HEK293 (cell line): ENCODE results near the gene LRRC47.

Experiments used
- CTCF ChIA-PET: fragments of 350-600 bp; formaldehyde crosslinking; extraction: SDS; loops from one replicate; lab custom pipeline; 2021; ENCODE audit warnings: antibody characterized with exemption; lab: Yijun Ruan, JAX
- POLR2A ChIA-PET: fragments of 300-600 bp; formaldehyde crosslinking; extraction: SDS; loops from one replicate; lab custom pipeline; 2020; ENCODE audit warnings: antibody characterized with exemption, inconsistent platforms; lab: Yijun Ruan, JAX
- H3K27ac ChIP-seq: fragments of 200-500 bp; sonication (Bioruptor generic); 2 replicates; pipeline ENCODE4 v1.5.1; 2014; ENCODE audit warnings: low read depth, low read length, control low read depth, inconsistent platforms; ENCODE audit errors: extremely low read depth
- H3K36me3 ChIP-seq, 2 experiments: fragments of 200-500 bp in 1 of 2; sonication (Bioruptor generic) in 1 of 2; 1 replicate in 1 of 2; 2 replicates in 1 of 2; pipeline ENCODE4 v1.5.1; 2014 to 2017; ENCODE audit warnings: inconsistent platforms in 2 of 2, low read length in 2 of 2; ENCODE audit not compliant: control insufficient read depth in 2 of 2, insufficient read depth in 1 of 2
- H3K4me1 ChIP-seq: fragments of 200-500 bp; sonication (Bioruptor generic); 2 replicates; pipeline ENCODE4 v1.5.1; 2014; ENCODE audit warnings: mild to moderate bottlenecking, low read length, inconsistent platforms; ENCODE audit not compliant: control insufficient read depth, insufficient read depth
- H3K4me3 ChIP-seq: 2 replicates; pipeline ENCODE4 v1.5.1; 2011; ENCODE audit warnings: low read depth, mild to moderate bottlenecking, control low read depth, low read length, moderate library complexity
- H3K9me3 ChIP-seq: fragments of 200-500 bp; sonication (Bioruptor generic); 2 replicates; pipeline ENCODE4 v1.5.1; 2014; ENCODE audit warnings: low read depth, low read length, inconsistent platforms; ENCODE audit not compliant: control insufficient read depth, insufficient read depth
- GFI1B ChIP-seq: fragments of 450-650 bp; formaldehyde crosslinking; IDR thresholded peaks from 2 replicates; pipeline ENCODE4 v1.5.1; 2016; ENCODE audit warnings: missing biosample characterization, missing genetic modification characterization
- IKZF3 ChIP-seq: fragments of 450-650 bp; IDR thresholded peaks from 2 replicates; pipeline ENCODE4 v1.5.0; 2018; ENCODE audit warnings: missing biosample characterization, mild to moderate bottlenecking, missing genetic modification characterization, moderate library complexity
- KLF9 ChIP-seq: fragments of 450-650 bp; formaldehyde crosslinking; IDR thresholded peaks from 2 replicates; pipeline ENCODE4 v1.5.1; 2016; ENCODE audit warnings: missing biosample characterization, missing genetic modification characterization, low read depth
- SP3 ChIP-seq: fragments of 450-650 bp; formaldehyde crosslinking; IDR thresholded peaks from 2 replicates; pipeline ENCODE4 v1.5.1; 2016; ENCODE audit warnings: missing biosample characterization, missing genetic modification characterization
- ZNF174 ChIP-seq: fragments of 450-650 bp; formaldehyde crosslinking; IDR thresholded peaks from 2 replicates; pipeline ENCODE4 v1.5.0; 2017; ENCODE audit warnings: missing biosample characterization, mild to moderate bottlenecking, missing genetic modification characterization
- ZNF202 ChIP-seq: fragments of 450-650 bp; formaldehyde crosslinking; IDR thresholded peaks from 2 replicates; pipeline ENCODE4 v1.5.1; 2016; ENCODE audit warnings: missing biosample characterization, missing genetic modification characterization, borderline replicate concordance
- ZNF23 ChIP-seq: fragments of 450-650 bp; formaldehyde crosslinking; IDR thresholded peaks from 2 replicates; pipeline ENCODE4 v1.5.1; 2016; ENCODE audit warnings: missing biosample characterization, missing genetic modification characterization, borderline replicate concordance
- ZNF302 ChIP-seq: fragments of 450-650 bp; formaldehyde crosslinking; IDR thresholded peaks from 2 replicates; pipeline ENCODE4 v1.5.1; 2016; ENCODE audit warnings: missing biosample characterization, missing genetic modification characterization, low read depth
- ZNF37A ChIP-seq: fragments of 450-650 bp; IDR thresholded peaks from 2 replicates; pipeline ENCODE4 v1.5.1; 2018; ENCODE audit warnings: missing biosample characterization, missing genetic modification characterization
- ZNF394 ChIP-seq: fragments of 450-650 bp; formaldehyde crosslinking; IDR thresholded peaks from 2 replicates; pipeline ENCODE4 v1.5.1; 2016; ENCODE audit warnings: missing biosample characterization, missing genetic modification characterization, mild to moderate bottlenecking, moderate library complexity, borderline replicate concordance
- ZNF416 ChIP-seq: fragments of 450-650 bp; formaldehyde crosslinking; IDR thresholded peaks from 2 replicates; pipeline ENCODE4 v1.5.1; 2016; ENCODE audit warnings: missing biosample characterization, missing genetic modification characterization
- ZNF747 ChIP-seq: fragments of 450-650 bp; formaldehyde crosslinking; IDR thresholded peaks from 2 replicates; pipeline ENCODE4 v1.5.1; 2016; ENCODE audit warnings: missing biosample characterization, missing genetic modification characterization
- ZNF768 ChIP-seq: fragments of 450-650 bp; formaldehyde crosslinking; IDR thresholded peaks from 2 replicates; pipeline ENCODE4 v1.5.1; 2018; ENCODE audit warnings: missing biosample characterization, mild to moderate bottlenecking, missing genetic modification characterization
- ZXDB ChIP-seq: fragments of 450-650 bp; formaldehyde crosslinking; IDR thresholded peaks from 2 replicates; pipeline ENCODE4 v1.5.1; 2016; ENCODE audit warnings: missing biosample characterization, missing genetic modification characterization
- TF ChIP-seq, protein P1 (sequence below): fragments of 450-650 bp; formaldehyde crosslinking; optimal IDR thresholded peaks from 2 replicates; pipeline ENCODE3; 2016; ENCODE audit warnings: missing biosample characterization, mild to moderate bottlenecking, missing genetic modification characterization
- TF ChIP-seq, protein P2 (sequence below): fragments of 450-650 bp; formaldehyde crosslinking; IDR thresholded peaks from 2 replicates; pipeline ENCODE4 v1.5.1; 2016; ENCODE audit warnings: missing biosample characterization, missing genetic modification characterization
- TF ChIP-seq, protein P3 (sequence below): fragments of 450-650 bp; formaldehyde crosslinking; IDR thresholded peaks from 2 replicates; pipeline ENCODE4 v1.5.1; 2016; ENCODE audit warnings: missing biosample characterization, missing genetic modification characterization

Gene LRRC47

DNA sequence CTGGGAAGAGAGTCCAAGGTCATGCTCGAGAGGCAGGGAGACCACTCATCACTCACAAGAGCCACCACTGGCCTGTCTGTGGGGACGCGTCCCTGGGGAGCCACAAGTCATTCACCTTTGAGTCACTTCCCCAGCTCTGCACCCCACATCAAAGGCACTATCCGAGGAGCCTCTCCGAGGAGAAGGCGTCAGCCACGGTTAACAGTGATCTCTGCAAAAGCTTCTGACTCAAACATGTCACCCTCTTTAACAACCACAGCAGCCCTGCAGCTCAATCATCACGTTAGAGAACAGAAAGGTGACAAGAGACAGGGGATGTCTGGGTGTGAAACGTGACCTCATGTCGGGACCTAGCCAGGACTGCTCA is 9.0 kb downstream of the LRRC47 start:
- H3K4me1 ChIP-seq, result no peaks in the 10 kb centered on the region
- peaks cover 24 to 95% of the 10 kb centered on the region in 2 experiments; a peak in 2 of 3 replicates for H3K36me3 ChIP-seq
- H3K9me3 ChIP-seq, result no peaks in the 10 kb centered on the region
- ChIA-PET CTCF (no interaction called here), POLR2A (interaction anchor here (0.6 to 0.7 kb wide), 2 partner anchors 13 to 73 kb away, joined by 3 read pairs; no protein-coding TSS in a partner anchor)
- no peak overlapping the region for H3K27ac ChIP-seq
- no peak for TF ChIP-seq IKZF3 (tag by site-specific recombination)
- no peak for TF ChIP-seq ZNF23 (tag by site-specific recombination)
- no peak for TF ChIP-seq GFI1B (tag by site-specific recombination)
- TF ChIP-seq, protein P1, sequence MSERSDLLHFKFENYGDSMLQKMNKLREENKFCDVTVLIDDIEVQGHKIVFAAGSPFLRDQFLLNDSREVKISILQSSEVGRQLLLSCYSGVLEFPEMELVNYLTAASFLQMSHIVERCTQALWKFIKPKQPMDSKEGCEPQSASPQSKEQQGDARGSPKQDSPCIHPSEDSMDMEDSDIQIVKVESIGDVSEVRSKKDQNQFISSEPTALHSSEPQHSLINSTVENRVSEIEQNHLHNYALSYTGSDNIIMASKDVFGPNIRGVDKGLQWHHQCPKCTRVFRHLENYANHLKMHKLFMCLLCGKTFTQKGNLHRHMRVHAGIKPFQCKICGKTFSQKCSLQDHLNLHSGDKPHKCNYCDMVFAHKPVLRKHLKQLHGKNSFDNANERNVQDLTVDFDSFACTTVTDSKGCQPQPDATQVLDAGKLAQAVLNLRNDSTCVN (tag by site-specific recombination), result no peak
- no peak for TF ChIP-seq ZNF747 (tag by site-specific recombination)
- TF ChIP-seq ZNF394 (tag by site-specific recombination), result no peak
- H3K4me3 ChIP-seq, result no peak overlapping the region

DNA sequence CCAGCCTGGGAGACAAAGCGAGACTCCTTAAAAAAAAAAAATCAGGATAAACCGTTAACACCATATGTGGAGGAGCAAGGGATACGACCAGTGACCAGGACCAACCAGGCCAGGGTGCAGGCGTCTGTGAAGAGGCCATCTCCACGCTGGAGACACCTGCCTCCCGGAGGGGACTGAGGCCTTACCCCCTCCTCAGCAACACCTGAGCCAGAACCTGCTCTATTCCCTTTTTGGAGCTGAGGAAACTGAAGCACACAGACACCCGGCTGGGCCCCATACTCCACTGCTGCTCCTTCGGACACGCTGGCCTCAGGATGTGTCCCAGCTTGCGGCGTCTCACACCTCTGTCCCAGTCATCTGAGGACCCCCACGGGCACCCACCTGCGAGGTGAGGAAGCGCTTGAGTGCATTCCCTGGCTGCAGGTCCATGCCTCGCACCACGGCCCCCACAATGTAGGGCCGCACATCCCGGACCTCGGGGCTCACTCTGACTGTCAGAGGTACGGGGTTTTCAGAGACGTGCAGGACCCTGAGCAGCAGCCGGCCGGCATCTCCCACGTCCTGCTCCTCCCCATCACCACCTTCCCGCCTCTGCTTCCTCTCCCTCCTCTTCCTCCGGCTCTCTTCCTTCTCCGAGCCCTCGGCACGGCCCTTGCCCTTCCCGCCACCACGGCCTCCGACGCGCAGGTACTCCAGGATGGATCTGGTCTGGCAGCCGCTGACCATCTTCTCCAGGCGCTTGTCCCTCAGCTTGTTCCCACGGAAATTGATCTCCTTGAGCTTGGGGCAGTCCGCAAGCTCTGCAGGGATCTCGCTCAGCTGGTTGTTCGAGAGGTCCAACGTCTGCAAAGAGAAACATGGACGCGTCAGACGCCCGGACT is 9.6 kb downstream of the LRRC47 start:
- peaks cover 29 to 95% of the 10 kb centered on the region in 2 experiments; a peak in 2 of 3 replicates for H3K36me3 ChIP-seq
- no peaks in the 10 kb centered on the region for H3K4me1 ChIP-seq
- no peaks in the 10 kb centered on the region for H3K9me3 ChIP-seq
- TF ChIP-seq ZNF202 (no peak), KLF9 (tag by site-specific recombination) (no peak), ZXDB (tag by site-specific recombination) (no peak), SP3 (no peak), ZNF37A (tag by site-specific recombination) (no peak), ZNF302 (tag by site-specific recombination) (no peak), ZNF768 (tag by site-specific recombination) (no peak), ZNF416 (no peak), ZNF174 (tag by site-specific recombination) (no peak)
- TF ChIP-seq, protein P2, sequence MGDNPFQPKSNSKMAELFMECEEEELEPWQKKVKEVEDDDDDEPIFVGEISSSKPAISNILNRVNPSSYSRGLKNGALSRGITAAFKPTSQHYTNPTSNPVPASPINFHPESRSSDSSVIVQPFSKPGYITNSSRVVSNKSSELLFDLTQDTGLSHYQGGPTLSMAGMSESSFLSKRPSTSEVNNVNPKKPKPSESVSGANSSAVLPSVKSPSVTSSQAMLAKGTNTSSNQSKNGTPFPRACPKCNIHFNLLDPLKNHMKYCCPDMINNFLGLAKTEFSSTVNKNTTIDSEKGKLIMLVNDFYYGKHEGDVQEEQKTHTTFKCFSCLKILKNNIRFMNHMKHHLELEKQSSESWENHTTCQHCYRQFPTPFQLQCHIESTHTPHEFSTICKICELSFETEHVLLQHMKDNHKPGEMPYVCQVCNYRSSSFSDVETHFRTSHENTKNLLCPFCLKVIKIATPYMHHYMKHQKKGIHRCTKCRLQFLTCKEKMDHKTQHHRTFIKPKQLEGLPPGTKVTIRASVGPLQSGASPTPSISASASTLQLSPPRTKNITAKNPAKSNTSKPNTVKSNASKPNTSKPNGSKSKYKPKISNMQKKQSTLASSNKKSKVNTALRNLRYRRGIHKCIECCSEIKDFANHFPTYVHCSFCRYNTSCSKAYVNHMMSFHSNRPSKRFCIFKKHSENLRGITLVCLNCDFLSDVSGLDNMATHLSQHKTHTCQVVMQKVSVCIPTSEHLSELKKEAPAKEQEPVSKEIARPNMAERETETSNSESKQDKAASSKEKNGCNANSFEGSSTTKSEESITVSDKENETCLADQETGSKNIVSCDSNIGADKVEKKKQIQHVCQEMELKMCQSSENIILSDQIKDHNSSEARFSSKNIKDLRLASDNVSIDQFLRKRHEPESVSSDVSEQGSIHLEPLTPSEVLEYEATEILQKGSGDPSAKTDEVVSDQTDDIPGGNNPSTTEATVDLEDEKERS, result no peak
- TF ChIP-seq, protein P3, sequence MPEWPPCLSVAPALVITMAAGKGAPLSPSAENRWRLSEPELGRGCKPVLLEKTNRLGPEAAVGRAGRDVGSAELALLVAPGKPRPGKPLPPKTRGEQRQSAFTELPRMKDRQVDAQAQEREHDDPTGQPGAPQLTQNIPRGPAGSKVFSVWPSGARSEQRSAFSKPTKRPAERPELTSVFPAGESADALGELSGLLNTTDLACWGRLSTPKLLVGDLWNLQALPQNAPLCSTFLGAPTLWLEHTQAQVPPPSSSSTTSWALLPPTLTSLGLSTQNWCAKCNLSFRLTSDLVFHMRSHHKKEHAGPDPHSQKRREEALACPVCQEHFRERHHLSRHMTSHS (tag by site-specific recombination), result no peak
- ChIA-PET POLR2A (interaction anchor here (0.6 to 1.7 kb wide), 3 partner anchors 10 to 73 kb away, joined by 3 to 5 read pairs (median 3); partner anchors contain the start of gene LRRC47), CTCF (interaction anchor here (1.2 kb wide), 1 partner anchor 334 kb away, joined by 3 read pairs; no protein-coding TSS in a partner anchor)
- H3K27ac ChIP-seq, result no peak overlapping the region
- no peak overlapping the region for H3K4me3 ChIP-seq
